ENCODE results near the gene WNT11. TPM values are rescaled to one million over a fixed set of nuclear protein-coding genes. Genes with fewer than 3 reads are reported as not detected.

WNT11 gene
- total RNA-seq, 1 experiment from 2014 or later, result not detected

- no peaks in the 10 kb centered on the region for H3K9me3 ChIP-seq (ENCODE audit: control insufficient read depth, low read depth, low read length)
- Mint-ChIP-seq H3K27ac (peak overlapping the region in 1 of 3 experiments; percentile 55; a peak in 1 of 7 replicates), H3K4me1 (0 out of 4 replicates have a peak, but pooled peaks cover 0 to 3% of the 10 kb centered on the region in 2 experiments), H3K4me3 (no peak overlapping the region), H3K27me3 (ENCODE audit: low read depth) (peaks cover 63% of the 10 kb centered on the region), H3K36me3 (ENCODE audit: insufficient read depth in 1 of 3, low read depth in 3 of 3) (no peaks in the 10 kb centered on the region), H3K9me3 (no peaks in the 10 kb centered on the region; a peak in 1 of 5 replicates)
- no peak overlapping the region for H2BK120ac ChIP-seq (ENCODE audit: low read depth, low read length, poor library complexity, severe bottlenecking)
- no peak overlapping the region for H3K9ac ChIP-seq (ENCODE audit: extremely low read depth, insufficient read length, low read length)
- H3T11ph ChIP-seq (ENCODE audit: low read length), result no peak overlapping the region
- H4K20me1 ChIP-seq (ENCODE audit: control insufficient read depth, insufficient read depth, insufficient read length), result no peaks in the 10 kb centered on the region
- H2BK15ac ChIP-seq (ENCODE audit: low read depth, low read length), result no peak overlapping the region
- H3K23me2 ChIP-seq (ENCODE audit: insufficient read length, low read depth, low read length, poor library complexity, severe bottlenecking), result no peaks in the 10 kb centered on the region
- H4K5ac ChIP-seq (ENCODE audit: insufficient read length, low read depth, low read length), result no peak overlapping the region
- H2AK5ac ChIP-seq (ENCODE audit: insufficient read length, low read length), result no peak overlapping the region
- H3K14ac ChIP-seq (ENCODE audit: insufficient read depth, low read length), result no peak overlapping the region
- H4K8ac ChIP-seq (replicated peaks; ENCODE audit: insufficient read length, low read depth, low read length), result no peak overlapping the region
- H2BK5ac ChIP-seq (ENCODE audit: insufficient read length, low read length), result no peak overlapping the region
- H3K79me1 ChIP-seq (ENCODE audit: insufficient read depth, low read depth, low read length, poor library complexity, severe bottlenecking), result no peaks in the 10 kb centered on the region
- no peak overlapping the region for H4K91ac ChIP-seq (ENCODE audit: insufficient read length, low read depth, low read length)
- no peak overlapping the region for H3K18ac ChIP-seq (ENCODE audit: insufficient read length, low read depth, low read length)
- TF ChIP-seq CTCF (conservative IDR thresholded peaks at IDR 0.05), result no peak
- no CpG with 5 or more reads among the region's 13 CpGs for WGBS (ENCODE audit: extremely low coverage, insufficient read length, low lambda C conversion rate)
- H3K79me2 ChIP-seq (ENCODE audit: insufficient read depth, low read length), result no peaks in the 10 kb centered on the region
- H3K27me3 ChIP-seq (ENCODE audit: insufficient read depth, low read length), result no peaks in the 10 kb centered on the region; the same call in 1 of the 2 replicates
- no peak overlapping the region for H2BK20ac ChIP-seq (ENCODE audit: low read depth, low read length, poor library complexity, severe bottlenecking)
- no peak overlapping the region for H3K4me2 ChIP-seq (ENCODE audit: insufficient read depth, insufficient read length, low read length)
- no peak overlapping the region for H2AFZ ChIP-seq (ENCODE audit: low read length)
- 0 out of 2 replicates have a peak, but pooled peaks cover 2% of the 10 kb centered on the region for H3K4me1 ChIP-seq (ENCODE audit: insufficient read depth, low read length)
- no peak overlapping the region for H2BK12ac ChIP-seq (ENCODE audit: insufficient read length, low read depth, low read length)
- no peak overlapping the region for H3K4ac ChIP-seq (ENCODE audit: low read depth, low read length)
- no peak overlapping the region for H3K27ac ChIP-seq (ENCODE audit: insufficient read length, low read depth, low read length)
- no peak for DNase-seq
- no peak overlapping the region for H3K56ac ChIP-seq (ENCODE audit: insufficient read length, low read depth, low read length)
- no peak overlapping the region for H3K23ac ChIP-seq (ENCODE audit: insufficient read length, low read depth, low read length)
Measured at GRCh38 chr11:76164081-76164480, 42.2 kb downstream of the WNT11 start.
